ENCODE data around the gene ANTXR2.

- TF ChIP-seq, protein P1, sequence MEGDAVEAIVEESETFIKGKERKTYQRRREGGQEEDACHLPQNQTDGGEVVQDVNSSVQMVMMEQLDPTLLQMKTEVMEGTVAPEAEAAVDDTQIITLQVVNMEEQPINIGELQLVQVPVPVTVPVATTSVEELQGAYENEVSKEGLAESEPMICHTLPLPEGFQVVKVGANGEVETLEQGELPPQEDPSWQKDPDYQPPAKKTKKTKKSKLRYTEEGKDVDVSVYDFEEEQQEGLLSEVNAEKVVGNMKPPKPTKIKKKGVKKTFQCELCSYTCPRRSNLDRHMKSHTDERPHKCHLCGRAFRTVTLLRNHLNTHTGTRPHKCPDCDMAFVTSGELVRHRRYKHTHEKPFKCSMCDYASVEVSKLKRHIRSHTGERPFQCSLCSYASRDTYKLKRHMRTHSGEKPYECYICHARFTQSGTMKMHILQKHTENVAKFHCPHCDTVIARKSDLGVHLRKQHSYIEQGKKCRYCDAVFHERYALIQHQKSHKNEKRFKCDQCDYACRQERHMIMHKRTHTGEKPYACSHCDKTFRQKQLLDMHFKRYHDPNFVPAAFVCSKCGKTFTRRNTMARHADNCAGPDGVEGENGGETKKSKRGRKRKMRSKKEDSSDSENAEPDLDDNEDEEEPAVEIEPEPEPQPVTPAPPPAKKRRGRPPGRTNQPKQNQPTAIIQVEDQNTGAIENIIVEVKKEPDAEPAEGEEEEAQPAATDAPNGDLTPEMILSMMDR (IDR thresholded peaks at IDR 0.05; ENCODE audit: low read length), result no peak
- TF ChIP-seq EZH2 (IDR thresholded peaks at IDR 0.05; ENCODE audit: borderline replicate concordance, low read length), result no peak
These were observed 58.5 kb downstream of the ANTXR2 start for GRCh38 chr4:80014531-80014930.
